Spinal cord (tissue), 10 donors: Measurements from ENCODE around the gene B4GALT6. TPM values are rescaled to one million over a fixed set of nuclear protein-coding genes. Genes with fewer than 3 reads are reported as not detected.
A peak's percentile ranks its signal among the peaks of the same experiment; 100 is the strongest.

Source experiments
- DNase-seq, 6 donors: peaks; one replicate each; pipeline versions ENCODE4 v3.0.0 to v3.0.0-alpha.2; 2013 to 2015; ENCODE audit warnings: low spot score in 6 of 6, low read depth in 4 of 6
- H3K27ac ChIP-seq: one replicate; pipeline ENCODE4 v1.5.1; 2013; ENCODE audit warnings: low read depth, low read length, control low read depth
- H3K27me3 ChIP-seq: one replicate; pipeline ENCODE4 v1.6.1; 2013; ENCODE audit warnings: low read length; ENCODE audit not compliant: control insufficient read depth, insufficient read depth
- H3K36me3 ChIP-seq: one replicate; pipeline ENCODE4 v1.6.1; 2013; ENCODE audit warnings: low read length; ENCODE audit not compliant: control insufficient read depth, insufficient read depth
- H3K4me1 ChIP-seq: one replicate; pipeline ENCODE4 v1.6.1; 2013; ENCODE audit warnings: low read length; ENCODE audit not compliant: control insufficient read depth, insufficient read depth
- H3K4me3 ChIP-seq: one replicate; pipeline ENCODE4 v1.5.1; 2013; ENCODE audit warnings: low read depth, low read length, control low read depth
- H3K9me3 ChIP-seq: one replicate; pipeline ENCODE4 v1.6.1; 2013; ENCODE audit warnings: low read length; ENCODE audit not compliant: control insufficient read depth, insufficient read depth
- WGBS: methylation state at CpG from one replicate; pipeline ENCODE4 v1.1.5; 2013; ENCODE audit warnings: missing lambda C conversion rate; ENCODE audit not compliant: insufficient coverage; 5-methylcytosine and 5-hydroxymethylcytosine counted together
- polyA plus RNA-seq, 2 donors: library from polyadenylated mRNA; unstranded; fragments of 120-200 nt; gene quantifications; one replicate each; pipeline ENCODE4 v1.2.1, GENCODE V29; 2013; ENCODE audit not compliant: insufficient read length in 2 of 2
- total RNA-seq, 2 donors: library from RNA; depleted of rRNA in 1 of 2; stranded (reverse); fragments of 120-200 nt in 1 of 2; fragments of >200 nt in 1 of 2; gene quantifications; one replicate each; pipeline versions ENCODE4 v1.2.3 to v1.2.4, GENCODE V29; 2013 to 2014
- donor health status: healthy.

Gene B4GALT6
- total and polyA plus RNA-seq, 4 donors, result 15.2 to 54.6 (median 46.9) TPM

GRCh38 chr18:31624892-31625640 lies 59.3 kb downstream of the B4GALT6 start:
- H3K4me1 ChIP-seq, result no peaks in the 10 kb centered on the region
- H3K9me3 ChIP-seq, result no peaks in the 10 kb centered on the region
- no peak overlapping the region for H3K4me3 ChIP-seq
- no peak for DNase-seq
- no peak overlapping the region for H3K27ac ChIP-seq
- no CpG with 5 or more reads among the region's 13 CpGs for WGBS
- no peaks in the 10 kb centered on the region for H3K27me3 ChIP-seq
- H3K36me3 ChIP-seq, result no peaks in the 10 kb centered on the region

DNA sequence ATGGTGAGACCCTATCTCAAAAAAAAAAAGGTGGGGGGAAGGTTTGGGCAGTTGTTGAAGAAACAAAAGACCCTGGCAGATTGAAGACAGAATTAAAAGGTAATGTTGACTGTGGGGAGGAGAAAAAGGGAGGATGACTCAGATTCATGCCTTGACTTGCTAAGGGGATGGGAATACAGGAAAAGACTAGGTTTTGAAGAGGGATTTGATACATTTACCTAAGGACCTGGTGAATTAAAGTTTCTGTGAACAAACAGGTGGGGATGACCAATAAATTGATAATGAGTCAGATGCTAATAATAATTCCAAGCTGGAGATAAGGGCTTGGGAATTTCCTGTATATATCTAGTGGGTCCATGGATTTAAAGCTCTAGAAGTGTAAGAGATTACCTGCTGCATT lies 65.1 kb downstream of the B4GALT6 start:
- H3K9me3 ChIP-seq, result no peaks in the 10 kb centered on the region
- no peaks in the 10 kb centered on the region for H3K36me3 ChIP-seq
- H3K4me1 ChIP-seq, result no peaks in the 10 kb centered on the region
- H3K4me3 ChIP-seq, result no peak overlapping the region
- DNase-seq, result no peak
- H3K27ac ChIP-seq, result no peak overlapping the region
- H3K27me3 ChIP-seq, result no peaks in the 10 kb centered on the region

- no peaks in the 10 kb centered on the region for H3K36me3 ChIP-seq
- H3K9me3 ChIP-seq, result no peaks in the 10 kb centered on the region
- H3K4me3 ChIP-seq, result no peak overlapping the region
- 97% methylated on average over 5 of the region's 5 CpGs for WGBS
- DNase-seq, result no peak
- no peak overlapping the region for H3K27ac ChIP-seq
- H3K27me3 ChIP-seq, result no peaks in the 10 kb centered on the region
- no peaks in the 10 kb centered on the region for H3K4me1 ChIP-seq
Measured at GRCh38 chr18:31618801-31619200, 65.6 kb downstream of the B4GALT6 start.

GRCh38 chr18:31617031-31617717 lies 67.2 kb downstream of the B4GALT6 start:
- DNase-seq, result peak in 1 of 6 donors; percentile 43
- H3K9me3 ChIP-seq, result no peaks in the 10 kb centered on the region
- no peaks in the 10 kb centered on the region for H3K27me3 ChIP-seq
- H3K4me1 ChIP-seq, result no peaks in the 10 kb centered on the region
- no peak overlapping the region for H3K27ac ChIP-seq
- H3K4me3 ChIP-seq, result no peak overlapping the region
- no peaks in the 10 kb centered on the region for H3K36me3 ChIP-seq
- WGBS, result 57% methylated on average over 1 of the region's 5 CpGs

- Histone ChIP-seq H3K4me1 (no peaks in the 10 kb centered on the region), H3K9me3 (no peaks in the 10 kb centered on the region), H3K36me3 (no peaks in the 10 kb centered on the region), H3K27me3 (no peaks in the 10 kb centered on the region), H3K27ac (no peak overlapping the region), H3K4me3 (no peak overlapping the region)
- WGBS, result 86% methylated on average over 3 of the region's 4 CpGs
- DNase-seq, result no peak
Measured at GRCh38 chr18:31616586-31616985, 67.8 kb downstream of the B4GALT6 start.

- H3K27me3 ChIP-seq, result no peaks in the 10 kb centered on the region
- no peaks in the 10 kb centered on the region for H3K9me3 ChIP-seq
- 71% methylated on average over 2 of the region's 2 CpGs for WGBS
- no peak overlapping the region for H3K4me3 ChIP-seq
- no peak for DNase-seq
- H3K27ac ChIP-seq, result no peak overlapping the region
- H3K4me1 ChIP-seq, result no peaks in the 10 kb centered on the region
- H3K36me3 ChIP-seq, result no peaks in the 10 kb centered on the region
Measured at GRCh38 chr18:31614044-31614443, 70.3 kb downstream of the B4GALT6 start.

GRCh38 chr18:31612124-31612523 lies 72.3 kb downstream of the B4GALT6 start:
- DNase-seq, result no peak
- WGBS, result no CpG with 5 or more reads among the region's 6 CpGs

DNA sequence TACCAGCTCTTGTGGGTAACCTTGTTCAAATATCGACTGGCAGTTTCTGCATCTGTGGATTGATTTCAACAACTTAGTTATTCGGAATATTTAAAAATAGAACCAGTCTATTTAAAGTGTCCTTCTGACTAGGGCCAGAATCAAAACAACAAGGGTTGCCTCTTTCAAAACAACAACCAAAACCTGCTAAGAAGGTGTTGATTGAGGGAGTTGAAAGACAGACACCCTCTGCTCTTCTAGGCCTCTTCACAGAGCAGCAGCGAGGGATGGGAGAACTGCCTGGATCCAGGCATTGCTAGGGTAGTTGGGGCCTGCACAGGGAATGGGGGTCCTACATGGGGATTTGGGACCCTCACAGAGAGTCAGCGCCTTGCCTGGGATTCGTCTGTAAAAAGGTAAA lies 72.9 kb downstream of the B4GALT6 start:
- 92% methylated on average over 2 of the region's 5 CpGs for WGBS
- no peaks in the 10 kb centered on the region for H3K9me3 ChIP-seq
- H3K4me3 ChIP-seq, result no peak overlapping the region
- no peak for DNase-seq
- H3K27ac ChIP-seq, result no peak overlapping the region
- no peaks in the 10 kb centered on the region for H3K27me3 ChIP-seq
- no peaks in the 10 kb centered on the region for H3K4me1 ChIP-seq
- H3K36me3 ChIP-seq, result no peaks in the 10 kb centered on the region

More at GRCh38 chr18:31612124-31612523, 72.3 kb downstream of the B4GALT6 start:
- Histone ChIP-seq H3K4me1 (no peaks in the 10 kb centered on the region), H3K36me3 (no peaks in the 10 kb centered on the region), H3K9me3 (no peaks in the 10 kb centered on the region), H3K27ac (no peak overlapping the region), H3K4me3 (no peak overlapping the region), H3K27me3 (no peaks in the 10 kb centered on the region)

DNA sequence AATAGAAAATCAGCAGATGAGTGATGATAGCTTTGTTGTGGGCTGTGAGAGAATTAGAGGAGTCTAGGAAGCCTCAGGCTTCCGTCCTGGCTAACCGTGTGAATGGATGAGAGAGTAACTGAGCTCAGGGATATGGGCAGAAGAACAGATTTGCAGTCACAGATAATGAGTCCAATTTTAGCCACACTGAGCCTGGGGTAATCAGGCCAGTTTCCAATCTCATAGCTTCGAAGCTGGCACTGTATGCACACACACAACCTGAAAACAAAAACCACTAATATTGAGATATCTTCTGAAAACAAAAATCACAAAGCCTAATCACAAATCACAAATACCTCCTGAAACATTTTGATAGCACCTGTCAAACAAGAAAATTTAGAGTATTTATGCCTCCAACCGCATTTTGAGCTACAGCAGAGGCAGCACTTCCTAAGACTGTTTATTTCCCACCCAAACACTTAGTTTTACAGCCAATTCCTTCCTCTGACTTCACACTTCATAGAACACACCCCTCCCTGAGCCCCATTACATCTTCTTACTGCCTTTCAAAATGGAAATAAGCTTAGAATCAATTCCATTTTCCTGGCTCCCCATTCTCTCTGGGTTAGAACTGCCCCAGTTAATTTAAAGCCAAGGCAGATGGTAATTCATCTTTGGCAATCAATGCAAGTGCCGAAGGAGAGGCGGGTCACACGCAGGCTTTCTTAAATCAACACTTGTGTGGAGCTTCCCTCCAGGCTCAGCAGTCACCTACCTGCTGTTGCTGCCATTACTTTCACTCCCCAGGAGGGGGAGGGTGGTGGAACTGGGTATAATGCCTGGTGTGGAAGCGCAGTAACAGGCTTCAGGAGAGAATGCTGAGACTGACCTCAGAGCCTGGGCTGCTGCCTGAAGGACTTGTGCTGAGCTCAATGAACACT lies 73.8 kb downstream of the B4GALT6 start:
- Histone ChIP-seq H3K9me3 (no peaks in the 10 kb centered on the region), H3K27me3 (no peaks in the 10 kb centered on the region), H3K4me1 (no peaks in the 10 kb centered on the region), H3K4me3 (no peak overlapping the region), H3K27ac (no peak overlapping the region), H3K36me3 (no peaks in the 10 kb centered on the region)
- WGBS, result 36% methylated on average over 5 of the region's 8 CpGs
- DNase-seq, result peak in 3 of 6 donors; percentile 31 to 91 (median 82)
